GOT3 (cell line): Measurements from ENCODE around the gene OXSR1.
A peak's percentile ranks its signal among the peaks of the same experiment; 100 is the strongest.
"Not testable (repeated sequence)": the region's sequence is repeated elsewhere in the genome, so short reads cannot be mapped to it uniquely, and the experiment has no call there.

Source experiments
- DNase-seq: peaks from one replicate; lab custom pipeline; 2025; ENCODE audit warnings: mixed read lengths; lab: John Stamatoyannopoulos, UW

Gene OXSR1

DNA sequence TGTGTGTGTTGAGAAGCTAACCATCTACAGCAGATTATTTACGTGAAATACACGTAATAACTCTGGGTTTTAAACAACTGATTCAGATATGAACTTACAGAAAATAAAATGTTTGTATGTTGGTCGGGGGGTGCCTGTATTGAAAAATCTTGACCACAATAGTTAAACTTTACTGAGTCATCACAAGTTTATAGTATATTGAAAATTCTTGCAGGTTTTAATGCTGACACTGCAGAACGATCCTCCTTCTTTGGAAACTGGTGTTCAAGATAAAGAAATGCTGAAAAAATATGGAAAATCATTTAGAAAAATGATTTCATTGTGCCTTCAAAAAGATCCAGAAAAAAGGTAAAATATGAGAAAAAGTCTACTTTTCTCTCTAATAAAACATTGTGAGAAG is 59.0 kb downstream of the OXSR1 start:
- DNase-seq = no peak

DNA sequence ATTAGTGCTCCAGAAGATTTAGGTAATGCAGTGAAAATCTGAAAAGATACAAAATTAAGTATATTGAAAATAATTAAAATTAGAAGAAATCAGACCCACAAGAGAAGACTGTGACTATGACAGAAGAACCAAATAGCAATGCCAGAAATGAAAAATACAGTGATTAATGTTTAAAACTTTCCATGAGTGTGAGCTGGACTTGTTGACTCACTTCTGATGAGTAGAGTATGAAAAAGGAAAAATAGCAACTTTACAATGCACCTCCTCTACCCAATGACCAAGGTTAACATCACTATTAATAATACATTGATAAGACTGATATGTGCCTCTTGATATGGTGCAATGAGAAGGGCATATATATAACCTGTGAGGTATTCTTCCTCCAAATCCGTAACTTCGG is 60.9 kb downstream of the OXSR1 start:
- DNase-seq = no peak

DNA sequence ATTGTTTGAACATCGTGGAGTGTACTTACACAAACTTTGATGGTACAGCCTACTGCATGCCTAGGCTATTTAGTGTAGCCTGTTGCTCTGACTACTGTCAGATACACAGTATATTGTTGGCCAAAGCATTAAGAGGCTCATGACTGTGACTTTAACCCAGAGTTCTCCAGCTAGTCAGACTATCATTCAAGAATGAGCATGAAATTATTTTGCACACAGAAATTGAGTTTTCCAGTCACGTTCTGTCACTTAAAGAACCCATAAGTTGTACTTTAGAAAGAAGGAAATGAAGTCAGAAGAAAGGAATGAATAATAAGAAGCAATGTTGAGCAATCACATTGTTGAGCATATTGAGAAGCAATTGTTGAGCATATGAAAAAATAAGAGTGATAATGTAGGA is 62.7 kb downstream of the OXSR1 start:
- no peak for DNase-seq

DNA sequence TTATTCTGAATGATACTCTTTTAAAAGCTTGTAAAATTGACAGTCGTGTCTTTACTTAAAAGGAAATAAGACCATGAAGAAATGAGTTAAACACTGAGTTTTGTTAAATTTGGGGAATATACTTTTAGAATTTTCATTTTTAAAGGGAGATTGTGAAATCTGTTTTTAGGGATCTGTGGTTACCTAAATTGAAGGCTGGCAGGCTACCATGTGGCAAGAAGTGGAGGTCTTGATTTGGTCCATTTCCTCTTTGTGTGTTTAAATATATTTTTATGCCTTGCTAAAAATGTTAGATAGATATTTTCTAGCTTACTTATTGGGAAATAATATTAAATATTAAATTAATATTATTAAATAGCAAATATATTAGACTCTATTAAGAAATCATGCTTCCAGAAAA is 63.7 kb downstream of the OXSR1 start:
- DNase-seq = no peak

DNA sequence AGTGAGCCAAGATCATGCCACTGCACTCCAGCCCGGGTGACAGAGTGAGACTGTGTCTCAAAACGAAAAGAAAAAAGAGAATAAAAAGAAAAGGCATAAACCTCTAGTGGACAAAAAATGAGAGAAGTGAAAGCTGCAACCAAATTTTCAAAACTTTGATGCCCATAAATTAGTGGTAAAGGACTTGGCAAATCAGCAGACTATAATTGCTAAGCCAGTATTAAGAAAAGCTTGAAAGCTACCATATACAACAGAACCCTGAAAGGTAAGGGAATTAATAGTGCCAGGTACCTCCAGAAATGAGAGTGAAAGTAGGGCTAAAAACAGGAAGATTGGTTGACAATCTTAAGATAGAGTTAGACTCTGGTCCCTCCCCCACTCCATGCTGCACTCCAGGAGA is 67.4 kb downstream of the OXSR1 start:
- no peak for DNase-seq

DNA sequence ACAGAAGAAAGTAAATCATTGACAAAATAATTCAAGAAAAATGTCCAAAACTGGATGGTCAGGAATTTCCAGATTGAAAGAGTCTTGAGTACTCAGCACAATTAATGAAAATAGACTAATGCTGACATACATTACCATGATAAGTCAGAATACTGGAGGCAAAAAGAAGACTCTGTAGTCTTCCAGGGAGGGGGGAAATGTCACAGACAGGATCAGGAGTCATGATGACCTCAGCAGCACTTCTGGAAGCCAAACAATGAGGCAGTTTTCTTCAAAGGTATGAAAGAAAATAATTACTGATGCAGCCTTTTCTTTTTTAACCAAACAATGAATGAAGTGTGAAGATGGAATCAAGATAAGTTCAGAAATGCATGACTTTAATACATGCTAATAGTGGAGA is 70.1 kb downstream of the OXSR1 start:
- no peak for DNase-seq

DNA sequence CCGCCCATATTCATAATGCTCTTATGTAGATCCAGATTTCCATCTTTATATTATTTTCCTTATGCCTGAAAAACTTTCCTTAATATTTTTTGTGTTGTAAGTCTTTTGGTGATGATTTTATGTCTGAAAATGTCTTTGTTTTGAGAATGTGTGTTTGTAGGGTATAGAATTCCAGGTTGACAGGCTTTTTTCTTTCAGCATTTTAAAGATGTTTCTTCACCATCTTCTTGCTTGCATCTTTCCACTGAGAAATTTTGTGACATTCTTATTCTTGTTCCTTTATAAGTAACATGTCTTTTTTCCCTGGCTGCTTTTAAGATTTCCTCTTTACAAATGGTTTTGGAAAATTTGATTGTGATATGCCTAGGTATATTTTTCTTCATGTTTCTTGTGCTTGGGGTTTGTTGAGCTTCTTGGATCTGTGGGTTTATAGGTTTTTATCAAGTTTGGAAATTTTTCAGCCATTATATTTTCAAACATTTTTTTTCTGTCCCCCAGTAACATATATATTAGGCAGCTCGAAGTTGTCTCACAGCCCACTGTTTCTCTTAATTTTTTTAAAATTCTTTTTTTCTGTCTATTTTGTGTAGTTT is 73.2 kb downstream of the OXSR1 start:
- DNase-seq = no peak

DNA sequence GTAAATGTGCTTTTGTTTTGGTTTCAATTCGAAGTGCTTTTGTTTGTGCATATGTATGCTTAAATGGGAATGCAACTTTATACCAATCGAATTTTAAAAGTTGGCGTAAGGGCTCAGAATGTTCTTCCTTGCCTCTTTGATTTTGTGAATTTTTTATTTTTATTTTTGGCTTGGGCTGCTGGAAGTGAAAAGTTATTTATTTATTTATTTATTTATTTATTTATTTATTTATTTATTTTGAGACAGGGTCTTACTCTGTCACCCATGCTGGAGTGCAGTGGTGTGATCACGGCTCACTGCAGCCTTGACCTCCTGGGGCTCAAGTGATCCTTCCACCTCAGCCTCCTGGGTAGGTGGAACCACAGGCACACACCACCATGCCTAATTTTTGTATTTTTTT is 77.5 kb downstream of the OXSR1 start:
- not testable (repeated sequence) for DNase-seq

DNA sequence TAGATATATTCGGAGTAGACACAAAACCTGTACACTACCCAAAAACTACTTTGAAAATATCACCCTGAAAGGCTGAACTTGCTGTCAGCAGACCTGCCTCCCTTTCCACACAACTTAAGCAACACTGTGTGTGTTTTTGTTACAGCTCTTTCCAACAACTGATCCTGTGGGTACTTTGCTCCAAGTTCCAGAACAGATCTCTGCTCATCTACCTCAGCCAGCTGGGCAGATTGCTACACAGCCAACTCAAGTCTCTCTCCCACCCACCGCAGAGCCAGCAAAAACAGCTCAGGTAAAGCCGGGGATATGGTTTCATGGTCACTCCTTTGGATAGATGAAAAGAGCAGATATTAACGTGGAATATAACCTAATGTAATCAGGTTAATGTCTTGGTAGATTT is 80.6 kb downstream of the OXSR1 start:
- DNase-seq = no peak

DNA sequence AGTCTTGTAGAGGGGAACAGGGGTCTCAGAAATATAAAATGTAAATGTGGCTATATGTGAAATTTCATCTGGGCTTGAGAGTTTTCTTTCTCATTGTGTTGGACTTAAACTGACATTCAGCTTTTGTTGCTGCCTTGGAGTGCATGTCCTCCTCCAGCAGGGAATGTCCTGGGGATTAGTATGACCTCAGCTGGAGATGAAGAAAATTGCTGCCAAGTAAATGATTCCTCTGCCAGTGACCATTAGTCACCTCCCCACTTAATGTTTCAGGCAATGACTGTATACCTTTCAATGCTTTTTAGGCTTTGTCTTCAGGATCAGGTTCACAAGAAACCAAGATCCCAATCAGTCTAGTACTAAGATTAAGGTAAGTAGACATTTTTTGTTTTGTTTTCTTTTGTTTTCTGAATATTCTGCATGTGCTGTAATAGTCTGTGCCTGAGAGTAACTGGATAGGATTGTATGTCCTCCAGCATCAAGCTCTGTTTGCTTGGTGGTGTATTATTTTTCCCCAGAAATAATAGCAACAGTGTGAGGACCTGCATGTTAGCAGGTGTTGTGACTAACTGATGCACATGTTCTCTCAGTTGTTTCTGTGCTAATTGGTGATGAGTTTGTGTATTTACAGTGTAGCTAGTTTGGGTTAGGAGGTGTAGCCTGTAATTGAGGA is 82.2 kb downstream of the OXSR1 start:
- DNase-seq = peak; percentile 7

DNA sequence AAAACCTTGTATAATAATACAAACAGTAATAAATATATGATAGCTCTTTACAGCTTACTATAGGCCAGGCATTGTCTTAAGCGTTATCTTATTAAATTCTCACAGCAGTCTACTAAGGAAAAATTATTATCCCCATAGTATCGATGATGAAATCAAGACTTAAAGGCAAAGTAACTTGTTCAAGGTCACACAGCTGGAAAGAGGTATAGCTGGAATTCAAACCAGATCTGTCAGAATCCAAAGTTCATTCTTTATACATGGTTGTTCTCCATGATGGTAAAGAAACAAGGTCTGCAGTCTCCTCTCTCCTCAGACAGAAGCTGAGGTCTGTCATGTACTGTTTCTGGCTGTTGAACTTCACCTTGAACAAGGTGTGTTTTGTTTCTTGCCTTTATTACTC is 84.9 kb downstream of the OXSR1 start:
- DNase-seq = no peak

DNA sequence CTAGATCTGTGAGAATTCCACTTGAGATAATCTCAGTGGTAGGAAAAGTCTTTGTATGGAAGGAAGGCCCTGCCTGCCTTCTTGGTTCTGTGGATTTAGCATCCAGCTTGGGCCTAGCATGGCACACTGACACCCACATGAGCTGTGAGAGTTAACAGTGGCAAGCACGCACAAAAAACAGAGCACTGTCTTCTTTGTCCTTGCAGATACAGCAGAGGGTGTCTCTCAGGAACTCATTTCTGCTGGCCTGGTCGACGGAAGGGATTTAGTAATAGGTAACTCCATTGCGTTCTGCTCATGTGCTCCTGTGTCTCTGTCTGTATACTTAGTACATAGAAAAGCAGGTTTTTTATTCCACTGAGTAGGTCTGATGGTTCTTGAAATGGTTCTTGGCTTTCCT is 85.9 kb downstream of the OXSR1 start:
- DNase-seq = no peak

DNA sequence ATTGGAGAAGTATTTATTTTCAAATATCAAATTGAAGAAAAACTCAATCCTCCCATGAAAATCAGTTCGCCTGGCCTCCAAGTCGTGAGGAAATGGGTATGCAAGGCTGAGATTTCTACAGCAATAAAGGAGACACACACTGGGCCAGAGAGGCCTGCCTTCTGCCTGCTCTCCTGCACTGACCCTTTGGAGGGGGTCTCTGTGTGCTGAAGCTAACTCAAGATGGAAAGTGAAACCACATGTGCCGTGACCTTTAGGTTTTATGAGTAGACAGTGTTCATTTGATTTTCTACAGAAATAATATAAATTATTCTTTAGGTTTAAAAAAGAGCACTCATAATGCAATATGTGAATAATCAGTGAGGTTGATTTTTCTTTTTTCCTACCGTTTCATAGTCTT is 88.4 kb downstream of the OXSR1 start:
- no peak for DNase-seq

DNA sequence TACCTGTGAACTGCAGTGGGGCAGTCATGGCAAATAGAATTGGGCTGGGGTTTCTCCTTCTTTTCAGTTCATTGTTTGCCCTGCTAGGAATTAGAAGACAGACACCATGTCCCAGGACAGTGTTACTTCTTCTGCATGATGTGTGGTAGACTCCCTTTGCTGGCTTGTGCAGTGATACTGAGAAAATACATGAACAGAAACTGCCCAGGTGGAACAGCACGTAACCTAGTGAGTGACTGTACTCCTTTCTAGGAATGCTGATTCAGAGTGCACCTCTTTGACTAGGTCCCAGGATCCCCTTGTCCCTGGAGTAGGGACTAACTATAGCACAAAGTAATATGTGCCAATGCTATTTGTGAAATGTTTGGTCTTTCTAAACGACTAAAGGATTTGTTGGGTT is 89.5 kb downstream of the OXSR1 start:
- DNase-seq = no peak

DNA sequence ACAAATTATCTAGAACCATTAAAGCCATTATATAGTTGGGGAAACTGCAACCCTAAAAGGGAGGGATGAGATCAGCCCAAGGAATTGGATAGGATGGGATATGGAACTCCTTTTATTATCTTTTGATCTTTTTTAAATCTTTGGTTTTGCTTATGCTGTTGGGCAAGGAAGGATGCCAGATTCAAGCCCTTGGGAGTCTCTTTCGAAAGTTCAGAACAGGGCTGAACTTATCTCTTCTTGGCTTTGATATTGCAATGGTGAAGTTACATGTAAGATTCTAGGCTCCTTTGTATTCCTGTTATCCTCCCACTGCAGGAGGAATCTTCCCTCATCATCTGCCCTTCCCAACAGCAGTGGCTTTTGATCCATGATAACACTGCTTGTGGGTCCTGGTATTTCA is 90.3 kb downstream of the OXSR1 start:
- no peak for DNase-seq

DNA sequence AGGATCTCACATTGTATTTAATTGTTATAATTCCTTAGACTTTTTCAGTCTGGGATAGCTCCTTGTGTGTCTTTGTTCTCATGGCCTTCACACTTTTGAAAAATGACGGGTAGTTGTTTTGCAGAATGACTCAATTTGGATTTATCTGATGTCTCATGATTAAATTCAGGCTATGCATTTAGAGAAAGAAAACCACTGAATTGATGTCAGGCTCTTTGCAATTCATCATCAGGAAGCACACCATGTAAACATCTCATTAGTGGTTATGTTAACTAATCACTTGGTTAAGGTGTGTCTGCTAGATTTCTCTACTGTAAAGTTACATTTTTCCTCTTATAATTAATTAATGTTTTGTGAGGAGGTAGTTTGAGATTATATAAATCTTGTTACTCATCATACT is 92.2 kb downstream of the OXSR1 start:
- no peak for DNase-seq

DNA sequence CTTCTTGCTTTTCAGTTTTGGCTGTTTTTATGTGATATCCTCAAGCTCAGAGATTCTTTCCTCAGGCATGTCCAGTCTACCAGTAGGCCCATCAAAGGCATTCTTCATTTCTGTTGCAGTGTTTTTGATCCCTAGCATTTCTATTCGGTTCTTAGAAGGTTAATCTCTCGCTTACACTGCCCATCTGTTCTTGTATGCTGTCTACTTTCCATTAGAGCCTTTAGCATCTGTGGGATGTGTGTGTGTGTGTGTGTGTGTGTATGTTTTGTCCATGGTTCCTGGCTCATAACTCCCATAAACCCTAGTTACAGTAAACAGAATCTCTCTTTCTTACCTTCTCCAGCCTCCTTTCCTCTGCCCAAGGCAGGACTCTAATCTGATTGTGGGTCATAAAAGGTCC is 95.1 kb downstream of the OXSR1 start:
- DNase-seq = no peak

DNA sequence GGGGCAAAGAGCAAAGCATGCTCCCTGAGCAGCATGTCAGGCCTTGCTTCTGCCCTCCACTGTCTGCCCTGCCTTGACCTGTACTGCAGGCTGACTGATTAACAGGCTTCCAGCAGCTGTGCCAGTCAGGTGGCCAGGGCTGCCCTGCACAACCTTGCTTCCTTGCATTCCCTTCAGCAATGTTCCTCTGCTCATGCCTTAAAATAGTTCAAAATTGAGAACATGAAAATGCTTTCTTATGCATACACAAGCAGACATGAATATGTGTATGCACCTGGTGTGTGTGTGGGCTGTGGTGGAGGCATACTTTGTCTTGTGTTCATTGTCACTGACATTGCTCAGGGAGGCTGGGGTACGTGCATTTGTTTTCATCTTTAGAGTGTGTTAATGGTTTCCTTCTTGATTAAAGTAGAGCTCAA is 99.0 kb downstream of the OXSR1 start:
- no peak for DNase-seq

DNA sequence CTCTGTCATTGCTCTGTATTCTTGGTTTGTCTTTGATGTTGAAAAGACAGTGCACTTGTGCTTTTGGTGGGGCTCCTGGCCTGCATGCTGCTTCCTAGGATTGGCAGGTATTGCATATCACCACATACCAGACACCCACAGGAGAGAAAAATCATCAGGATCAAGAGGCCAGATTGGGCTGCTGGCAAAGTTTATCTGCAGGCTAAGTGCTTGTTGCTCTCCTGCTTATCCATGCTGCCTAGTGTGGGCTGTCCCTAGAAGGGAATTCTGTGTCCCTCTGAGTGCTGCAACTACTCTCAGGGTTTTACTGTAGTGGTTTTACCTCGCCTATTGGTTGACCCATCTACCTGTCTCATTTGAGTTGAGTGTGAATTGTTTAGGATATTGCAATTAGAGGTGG is 99.4 kb downstream of the OXSR1 start:
- no peak for DNase-seq

DNA sequence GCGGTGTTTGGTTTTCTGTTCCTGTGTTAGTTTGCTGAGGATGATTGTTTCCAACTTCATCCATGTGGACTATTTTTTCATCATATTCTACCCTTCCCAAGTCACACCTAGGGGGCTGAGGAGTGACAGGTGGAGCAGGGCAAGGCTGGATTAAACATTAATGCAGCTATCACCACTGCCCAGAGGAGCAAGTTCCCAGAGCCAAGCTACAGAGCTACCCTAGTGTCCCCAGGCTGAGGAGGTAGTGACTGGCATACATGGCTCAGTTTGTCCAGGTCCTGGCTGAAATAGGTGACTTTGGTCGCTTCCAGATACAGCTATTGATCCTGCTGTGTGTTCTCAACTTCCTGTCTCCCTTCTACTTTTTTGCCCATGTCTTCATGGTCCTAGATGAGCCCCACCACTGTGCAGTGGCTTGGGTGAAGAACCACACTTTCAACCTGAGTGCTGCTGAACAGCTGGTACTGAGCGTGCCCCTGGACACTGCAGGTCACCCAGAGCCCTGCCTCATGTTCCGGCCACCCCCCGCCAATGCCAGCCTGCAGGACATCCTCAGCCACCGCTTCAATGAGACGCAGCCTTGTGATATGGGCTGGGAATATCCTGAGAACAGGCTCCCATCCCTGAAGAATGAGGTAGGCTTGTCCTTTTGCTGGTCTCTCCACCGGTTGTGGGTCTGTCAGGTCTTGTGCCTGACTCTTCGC is 100.4 kb downstream of the OXSR1 start, which contains the start of gene SLC22A13:
Gene SLC22A13, plus strand, starts transcription at position 209 of the 704 bp plus-strand sequence. Its CDS starts 49 bp downstream, at position 258.
- DNase-seq = no peak

DNA sequence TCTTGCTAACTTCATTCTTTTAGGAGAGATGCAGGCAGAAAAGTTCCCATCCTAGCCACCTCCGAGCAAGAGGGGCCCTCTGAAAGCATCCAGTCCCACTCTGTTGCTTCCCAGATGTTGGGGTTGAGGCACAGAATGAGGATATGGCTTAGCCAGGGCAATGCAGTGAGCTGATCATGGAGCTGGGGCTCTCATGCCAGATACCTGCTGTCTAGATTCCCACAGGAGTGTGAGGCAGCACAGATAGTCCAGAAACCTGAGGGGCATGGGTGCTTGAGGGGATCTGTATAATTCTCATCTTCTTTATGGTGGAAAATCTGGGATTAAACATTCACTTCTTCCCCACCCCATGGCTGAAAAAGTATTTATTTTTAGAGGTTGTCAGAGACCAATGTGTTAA is 101.5 kb downstream of the OXSR1 start:
- no peak for DNase-seq

DNA sequence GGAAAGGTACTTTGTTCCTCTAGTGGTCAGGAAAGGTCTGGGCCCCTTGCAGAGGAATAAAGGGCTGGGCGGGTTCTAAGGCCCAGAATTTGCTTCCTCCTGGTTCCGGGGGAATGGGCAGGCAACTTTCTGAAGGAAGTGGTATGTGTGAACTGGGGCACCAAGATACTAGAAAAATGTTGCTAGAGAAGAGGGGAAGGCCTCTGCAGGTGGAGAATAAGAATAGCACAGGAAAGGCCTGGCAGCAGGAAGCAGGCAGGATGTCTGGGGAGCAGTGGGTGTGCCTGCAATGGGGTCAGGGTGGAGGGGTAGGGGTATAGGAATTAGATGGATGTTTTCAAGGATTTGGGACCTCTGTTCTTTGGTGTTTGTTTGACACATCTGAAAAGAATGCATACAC is 102.3 kb downstream of the OXSR1 start:
- no peak for DNase-seq

DNA sequence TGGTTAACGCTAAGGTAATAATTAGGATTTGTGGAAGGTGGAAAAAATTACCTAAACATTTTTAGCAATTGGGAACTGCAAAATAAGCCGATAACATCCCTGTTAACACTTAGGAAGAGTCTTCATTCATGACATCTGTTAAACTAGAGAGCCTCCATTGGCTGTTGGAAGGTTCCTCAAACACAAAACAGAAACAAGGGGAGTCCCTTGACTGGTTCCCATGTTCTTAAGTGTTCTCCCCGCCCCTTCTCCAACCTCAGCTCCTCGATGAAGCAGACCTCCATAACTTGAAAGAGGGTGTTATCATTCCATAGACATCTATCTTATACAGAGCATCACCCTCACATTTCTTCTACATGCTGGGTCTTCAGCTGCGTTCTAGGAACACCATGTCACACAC is 102.8 kb downstream of the OXSR1 start:
- DNase-seq = no peak

DNA sequence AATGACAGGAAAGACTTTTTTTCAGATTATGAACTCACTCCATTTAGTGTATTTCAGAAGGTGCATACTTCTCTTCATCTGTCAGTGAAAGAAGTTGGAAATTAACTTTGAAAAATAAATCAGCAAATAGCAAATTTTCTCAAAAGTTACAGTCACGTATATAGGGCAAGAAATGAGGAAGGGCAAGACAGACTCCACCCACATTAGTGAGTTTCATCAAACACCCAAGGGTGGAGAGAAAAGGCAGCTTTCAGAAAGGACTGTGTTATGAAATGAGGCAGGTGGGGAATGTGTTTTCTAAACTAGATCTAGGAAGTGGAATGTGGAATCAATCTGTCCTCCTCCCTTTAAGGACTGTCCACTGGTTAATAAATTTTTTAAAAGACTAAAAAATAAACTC is 103.2 kb downstream of the OXSR1 start:
- no peak for DNase-seq
